ENCODE measurements around the gene HOXB1.
"Not testable (repeated sequence)": the region's sequence is repeated elsewhere in the genome, so short reads cannot be mapped to it uniquely, and the experiment has no call there.

Gene HOXB1

DNA sequence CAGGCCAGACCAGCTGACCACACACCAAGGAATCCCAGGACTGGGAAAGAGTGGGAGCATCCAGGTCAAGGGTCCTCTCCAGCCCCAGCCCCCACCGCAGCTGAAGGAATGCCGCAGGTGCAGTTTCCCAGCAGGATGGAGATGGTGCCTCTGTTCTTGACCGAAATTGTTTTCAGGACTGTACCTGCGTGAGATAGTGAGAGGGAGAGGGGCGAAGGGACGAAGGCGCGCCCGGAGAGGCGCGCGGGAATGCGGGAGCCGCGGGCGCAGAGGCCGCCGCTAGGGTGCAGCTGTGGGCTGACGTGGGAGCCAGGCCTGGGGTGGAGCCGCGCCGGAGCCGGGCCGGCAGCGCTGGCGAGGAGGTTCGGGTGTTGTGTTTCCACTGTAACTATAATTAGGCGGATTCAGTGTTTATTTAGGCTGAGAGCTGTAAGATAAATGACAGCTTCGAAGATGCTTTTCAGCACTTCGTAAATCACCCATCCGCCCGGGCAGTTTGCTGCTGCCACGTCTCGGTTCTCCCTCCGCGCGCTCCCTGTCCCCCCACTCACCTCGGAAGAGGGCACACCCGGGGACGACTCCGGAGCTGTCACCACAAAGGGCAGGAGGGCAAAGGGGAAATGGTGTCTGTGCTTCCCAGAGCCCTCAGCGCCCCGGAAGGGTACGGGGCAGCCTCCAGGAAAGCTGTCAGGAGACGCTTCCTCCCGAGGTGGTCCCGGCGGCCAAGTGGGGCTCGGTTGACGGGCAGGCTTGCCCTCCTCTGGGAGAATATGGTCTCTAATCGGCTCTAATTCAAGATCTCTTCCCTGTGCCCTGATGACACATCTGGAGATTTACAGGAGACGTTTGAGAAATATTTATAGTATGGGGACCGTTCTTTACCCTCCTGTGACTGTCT, 38.2 kb downstream of the HOXB1 start:
- DNase-seq, result peak; percentile 73

DNA sequence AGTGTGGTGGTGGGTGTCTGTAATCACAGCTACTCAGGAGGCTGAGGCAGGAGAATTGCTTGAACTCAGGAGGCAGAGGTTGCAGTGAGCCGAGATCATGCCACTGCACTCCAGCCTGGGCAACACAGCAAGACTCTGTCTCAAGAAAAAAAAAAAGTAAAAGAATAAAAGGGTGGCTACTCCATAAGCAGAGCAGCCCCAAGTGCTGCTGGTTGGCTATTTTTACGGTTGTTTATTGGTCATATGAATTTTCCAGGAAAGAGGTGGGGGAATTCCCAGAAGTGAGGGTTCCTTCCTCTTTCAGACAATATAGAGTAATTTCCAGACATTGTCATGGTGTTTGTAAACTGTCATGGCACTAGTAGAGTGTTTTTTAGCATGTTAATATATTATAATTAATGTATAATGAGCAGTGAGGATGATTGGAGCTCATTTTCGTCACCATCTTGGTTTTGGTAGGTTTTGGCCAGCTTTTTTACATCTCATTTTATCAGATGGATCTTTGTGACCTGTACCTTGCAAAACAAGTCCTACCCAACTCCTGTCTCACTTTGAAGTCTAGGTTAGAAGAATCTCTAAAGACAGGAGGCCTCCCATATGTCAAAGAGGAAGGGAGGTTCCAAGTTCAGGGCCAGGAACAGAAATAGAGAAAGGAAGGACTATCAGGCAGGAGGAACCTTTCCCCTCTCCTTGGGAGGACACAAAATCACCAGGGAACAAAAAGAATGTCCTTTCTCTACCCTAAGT, 39.1 kb downstream of the HOXB1 start:
- DNase-seq, result no peak

DNA sequence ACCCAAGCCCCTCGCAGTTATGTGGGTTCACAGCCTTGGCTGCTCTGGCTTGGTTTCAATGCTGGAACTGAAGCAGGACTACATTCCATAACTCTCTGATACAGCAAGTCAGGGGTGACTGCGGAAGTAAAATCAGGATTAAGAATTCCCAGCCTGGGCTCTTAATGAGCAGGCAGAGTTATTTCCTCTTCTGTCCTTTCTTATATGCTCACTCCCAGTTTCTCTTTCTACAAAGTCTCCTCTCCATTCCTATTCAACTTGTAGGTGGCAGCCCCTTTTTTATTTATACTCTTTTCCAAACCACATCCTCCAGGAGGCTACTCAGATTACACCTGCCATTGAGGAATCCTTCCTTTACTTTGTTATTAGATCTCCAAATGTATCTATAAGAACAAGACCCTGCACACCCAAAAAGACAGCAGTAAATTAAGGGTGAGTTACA, 40.3 kb downstream of the HOXB1 start:
- DNase-seq, result no peak

DNA sequence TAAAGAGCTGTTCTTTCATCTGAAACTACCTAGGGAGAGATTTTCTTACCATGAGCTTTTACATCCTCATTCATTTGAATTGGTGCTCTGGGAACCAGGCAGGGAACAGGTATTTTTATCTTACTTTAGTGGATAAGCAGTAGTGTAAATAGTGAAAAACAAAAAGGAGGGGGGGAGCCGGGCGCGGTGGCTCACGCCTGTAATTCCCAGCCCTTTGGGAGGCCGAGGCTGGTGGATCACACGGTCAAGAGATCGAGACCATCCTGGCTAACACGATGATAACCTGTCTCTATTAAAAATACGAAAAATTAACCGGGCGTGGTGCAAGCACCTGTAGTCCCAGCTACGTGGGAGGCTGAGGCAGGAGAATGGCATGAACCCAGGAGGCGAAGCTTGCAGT, 41.0 kb downstream of the HOXB1 start:
- no peak for DNase-seq

DNA sequence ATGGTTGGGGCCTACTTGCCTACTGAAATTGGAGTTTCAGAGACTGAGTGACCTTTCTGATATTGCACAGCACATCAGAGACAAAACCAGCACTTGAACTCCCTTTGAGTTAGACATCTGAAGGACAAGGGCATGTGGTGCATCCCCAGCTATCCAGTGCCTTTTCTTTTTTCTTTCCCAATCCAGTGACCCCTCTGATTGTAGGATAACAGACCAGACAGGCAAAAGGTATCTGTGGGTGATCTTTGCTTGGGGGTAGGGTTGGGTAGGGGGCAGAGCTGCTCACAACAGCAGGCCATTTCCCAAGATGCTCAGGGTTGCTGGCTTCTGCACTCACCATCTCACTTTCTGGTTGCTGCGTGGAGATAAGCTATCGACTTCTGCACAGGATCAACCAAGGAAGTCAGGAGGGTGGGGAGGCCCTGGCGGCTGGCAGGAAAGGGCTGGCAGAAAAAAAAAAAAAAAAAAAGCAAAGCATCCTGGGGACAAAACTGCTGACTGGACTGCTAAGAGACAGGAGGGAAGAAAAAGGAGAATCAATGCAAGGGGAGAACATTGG, 42.2 kb downstream of the HOXB1 start:
- no peak for DNase-seq

DNA sequence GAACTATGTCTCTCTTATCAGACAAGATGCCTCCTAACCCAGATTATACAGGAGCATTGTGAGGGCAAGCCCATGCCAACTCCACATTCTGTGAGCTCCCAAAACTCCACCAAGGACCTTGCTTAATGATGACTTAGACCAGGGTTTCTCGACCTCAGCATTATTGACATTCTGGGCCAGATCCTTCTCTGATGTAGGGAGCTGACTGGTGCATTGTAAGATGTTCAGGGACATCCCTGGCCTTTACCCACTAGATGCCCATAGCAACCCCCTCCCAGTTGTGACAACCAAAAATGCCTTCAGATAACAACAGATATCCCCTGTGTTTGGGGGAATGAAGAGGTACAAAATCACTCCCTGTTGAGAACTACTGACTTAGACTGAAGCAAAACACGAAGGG, 43.6 kb downstream of the HOXB1 start:
- DNase-seq, result no peak

DNA sequence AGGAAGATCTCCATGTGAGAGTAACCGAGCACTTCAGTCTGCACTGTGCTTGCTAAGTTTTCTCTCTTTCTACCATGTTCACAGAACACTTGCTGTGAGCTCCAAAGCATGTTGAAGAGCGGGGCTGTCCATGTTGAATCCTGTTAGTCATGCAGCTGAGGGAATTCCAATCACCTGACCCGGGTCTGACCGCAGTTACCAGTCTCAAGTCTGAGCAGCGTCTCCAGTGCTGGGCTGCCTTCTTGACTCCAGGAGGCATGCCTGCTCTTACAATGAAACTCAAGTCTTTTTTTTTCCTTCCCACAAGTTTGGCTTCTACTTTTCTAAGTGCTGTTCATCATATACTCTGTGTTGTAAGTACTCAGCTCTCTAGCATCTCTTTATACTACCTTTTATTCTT, 44.3 kb downstream of the HOXB1 start:
- DNase-seq, result no peak

DNA sequence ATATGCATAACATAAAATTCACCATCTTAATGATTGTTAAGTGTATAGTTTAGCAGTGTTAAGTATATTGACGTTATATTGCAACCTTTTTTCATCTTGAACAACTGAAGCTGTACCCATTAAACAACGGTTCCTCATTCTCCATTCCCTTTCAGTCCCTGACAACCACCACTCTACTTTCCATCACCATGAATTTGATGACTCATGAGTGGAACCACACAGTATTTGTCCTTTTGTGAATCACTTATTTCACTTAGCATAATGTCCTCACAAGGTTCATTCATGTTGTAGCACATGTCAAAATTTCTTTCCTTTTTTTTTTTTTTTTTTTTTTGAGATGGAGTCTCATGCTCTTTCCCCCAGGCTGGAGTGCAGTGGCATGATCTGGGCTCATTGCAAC, 46.0 kb downstream of the HOXB1 start:
- DNase-seq, result no peak

DNA sequence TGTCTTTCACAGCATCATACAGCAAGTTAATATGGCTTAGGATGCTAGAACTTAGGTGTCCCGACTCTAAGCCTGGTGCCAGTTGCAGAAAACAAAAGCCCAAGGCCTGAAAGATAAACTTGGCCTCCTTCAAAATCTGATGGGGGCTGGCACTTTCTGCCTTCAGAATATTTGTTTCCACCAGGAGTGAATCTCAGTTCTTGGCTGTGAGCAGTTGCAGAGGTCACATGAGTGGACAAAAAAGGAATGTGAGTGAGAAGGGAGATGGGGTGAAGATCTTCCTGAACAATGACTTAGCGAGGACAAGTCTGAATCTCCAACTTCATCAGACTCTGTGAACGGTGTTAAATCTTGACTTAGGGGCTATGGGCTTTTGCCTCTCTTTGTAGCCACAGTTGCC, 46.6 kb downstream of the HOXB1 start:
- no peak for DNase-seq

DNA sequence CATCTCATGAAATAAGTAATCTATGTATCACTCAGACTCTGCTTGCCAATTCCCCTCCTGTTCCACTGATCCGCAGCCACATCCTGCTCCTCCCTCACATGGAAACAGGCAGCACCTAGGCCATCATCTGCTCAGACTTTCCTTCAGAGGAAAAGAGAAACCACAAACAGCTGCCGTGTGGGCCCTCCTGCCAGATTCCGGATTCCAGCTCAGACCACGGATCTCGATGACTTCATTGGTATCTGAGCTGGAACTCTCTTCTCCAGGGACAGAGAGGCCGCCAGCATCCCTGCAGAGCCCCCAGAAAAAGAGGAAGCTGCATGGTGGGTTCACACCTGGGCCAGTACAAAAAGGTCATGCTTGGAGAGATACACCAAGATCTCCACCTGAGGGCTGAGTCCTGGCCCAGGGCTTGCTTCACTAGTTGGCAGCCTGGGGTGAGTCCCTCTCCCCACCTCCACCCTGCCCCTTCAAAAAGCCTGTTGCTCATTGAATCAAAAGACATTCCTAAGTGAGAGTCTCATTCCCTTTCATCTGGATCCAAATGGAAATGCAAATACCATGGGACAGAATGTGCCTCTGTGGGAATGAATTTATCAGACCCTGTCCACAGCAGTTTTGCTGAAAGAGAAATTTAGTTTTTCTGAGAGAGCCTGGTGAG, 47.2 kb downstream of the HOXB1 start:
- no peak for DNase-seq

DNA sequence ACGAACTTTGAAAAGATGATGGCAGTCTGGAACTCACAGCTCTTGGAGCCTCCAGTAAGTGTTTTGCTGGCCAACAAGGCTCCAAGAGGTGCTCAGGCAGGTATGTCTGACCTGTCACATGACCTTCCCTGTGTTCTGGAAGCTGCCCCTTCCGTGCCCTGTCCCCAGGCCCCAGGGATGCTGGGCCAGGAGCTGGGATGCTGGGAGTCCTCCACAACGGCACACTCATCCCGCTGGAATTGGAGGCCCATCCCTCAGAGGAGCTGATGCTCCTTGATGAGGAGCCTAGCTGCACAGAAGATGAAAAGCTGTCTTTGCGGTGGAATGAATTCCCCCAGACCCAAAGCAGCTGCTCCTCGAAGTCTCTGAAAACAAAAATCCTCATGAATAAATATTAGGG, 47.8 kb downstream of the HOXB1 start:
- DNase-seq, result no peak

DNA sequence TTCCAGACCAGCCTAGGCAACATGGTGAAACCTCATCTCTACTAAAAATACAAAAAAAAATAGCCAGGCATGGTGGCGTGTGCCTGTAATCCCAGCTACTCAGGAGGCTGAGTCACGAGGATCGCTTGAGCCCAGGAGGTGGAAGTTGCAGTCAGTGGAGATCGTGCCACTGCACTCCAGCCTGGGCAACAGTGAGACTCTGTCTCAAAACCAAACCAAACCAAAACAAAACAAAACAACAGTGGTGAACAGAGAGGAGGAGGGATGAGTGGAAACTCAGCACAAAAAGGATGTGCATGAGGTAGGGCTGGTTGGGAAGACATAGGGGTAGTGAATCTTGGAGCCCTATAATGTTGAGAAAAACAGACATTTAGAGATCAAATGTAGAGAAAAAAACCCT, 48.5 kb downstream of the HOXB1 start:
- not testable (repeated sequence) for DNase-seq

DNA sequence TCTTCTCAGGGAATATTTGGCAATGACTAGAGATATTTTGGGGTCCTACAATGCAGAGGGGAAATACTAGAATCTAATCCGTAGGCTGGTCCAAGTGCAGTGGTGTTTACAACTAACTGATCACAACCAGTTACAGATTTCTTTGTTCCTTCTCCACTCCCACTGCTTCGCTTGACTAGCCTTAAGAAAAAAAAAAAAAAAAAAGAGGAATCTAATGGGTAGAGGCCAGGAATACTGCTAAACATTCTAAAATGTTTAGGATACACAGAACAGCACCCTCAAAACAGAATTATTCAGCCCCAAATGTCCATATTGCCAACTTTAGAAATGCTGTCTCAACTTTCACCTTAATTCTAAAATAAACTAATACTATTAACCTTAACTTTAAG, 51.8 kb downstream of the HOXB1 start:
- DNase-seq, result no peak
